Spleen (tissue), 3 donors: ENCODE data around the gene CCDC61.

ENCODE experiments used
- POLR2A ChIP-seq, 3 donors: fragments of 450-650 bp; IDR thresholded peaks; one replicate each; pipeline ENCODE4 v1.5.1; 2017; ENCODE audit warnings: antibody characterized with exemption in 3 of 3, mild to moderate bottlenecking in 1 of 3
- POLR2AphosphoS5 ChIP-seq, 3 donors: sonication (generic); formaldehyde crosslinking; IDR thresholded peaks; one replicate each; pipeline ENCODE4 v1.5.1; 2017; ENCODE audit warnings: antibody characterized with exemption in 3 of 3

DNA sequence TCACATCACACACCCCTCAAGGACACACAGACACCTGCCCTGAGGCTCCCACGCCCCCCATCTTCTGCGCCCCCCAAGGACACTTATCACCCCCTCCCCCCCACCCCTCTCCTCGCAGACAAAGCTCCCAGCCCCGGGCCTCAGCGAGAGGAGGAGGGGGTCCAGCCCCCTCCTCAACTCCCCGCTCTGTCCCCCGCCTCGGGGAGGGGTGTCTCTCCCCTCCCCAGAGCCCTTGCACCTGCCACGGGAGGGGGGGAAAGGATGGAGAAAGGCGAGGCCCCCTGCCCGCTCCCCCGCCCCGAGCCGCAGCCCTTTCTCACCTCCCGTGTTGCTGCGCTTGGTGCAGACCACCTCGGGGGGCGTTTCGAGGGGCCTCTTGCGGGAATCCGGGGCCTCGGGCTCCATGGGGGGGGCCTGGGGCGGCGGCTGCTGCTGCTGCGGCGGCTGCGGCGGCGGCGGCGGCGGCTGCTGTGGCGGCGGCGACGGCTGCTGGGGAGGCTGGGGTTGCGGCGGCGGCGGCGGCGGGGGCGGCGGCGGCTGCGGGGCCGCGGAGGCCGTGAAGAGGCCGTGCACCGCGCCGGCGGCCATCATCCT is 22.2 kb upstream of the CCDC61 start:
- no peak for TF ChIP-seq POLR2AphosphoS5 (IDR thresholded peaks at IDR 0.05)
- no peak for TF ChIP-seq POLR2A (IDR thresholded peaks at IDR 0.05)
